ENCODE measurements around the gene FLVCR1.

The FLVCR1 gene

GRCh38 chr1:212916481-212917133 lies 58.5 kb downstream of the FLVCR1 start:
- peak; percentile 4 for DNase-seq

GRCh38 chr1:212917134-212917485 lies 59.0 kb downstream of the FLVCR1 start:
- DNase-seq: no peak

- no peak for DNase-seq
These were observed 59.8 kb downstream of the FLVCR1 start for GRCh38 chr1:212917858-212918257.

GRCh38 chr1:212918824-212919223 lies 60.7 kb downstream of the FLVCR1 start:
- no peak for DNase-seq

- no peak for DNase-seq
These were observed 62.2 kb downstream of the FLVCR1 start for GRCh38 chr1:212920246-212920645.

- peak; percentile 10 for DNase-seq
These were observed 62.8 kb downstream of the FLVCR1 start for GRCh38 chr1:212920896-212921295.

GRCh38 chr1:212922016-212922415 lies 63.9 kb downstream of the FLVCR1 start:
- DNase-seq: no peak

- DNase-seq: no peak
These were observed 68.3 kb downstream of the FLVCR1 start for GRCh38 chr1:212926372-212926771.

GRCh38 chr1:212928323-212929291 lies 70.5 kb downstream of the FLVCR1 start:
- no peak for DNase-seq

- DNase-seq: no peak
These were observed 73.1 kb downstream of the FLVCR1 start for GRCh38 chr1:212930986-212931678.

GRCh38 chr1:212933815-212934471 lies 75.9 kb downstream of the FLVCR1 start:
- no peak for DNase-seq

- DNase-seq: no peak
These were observed 77.4 kb downstream of the FLVCR1 start for GRCh38 chr1:212935387-212935981.

- no peak for DNase-seq
These were observed 79.0 kb downstream of the FLVCR1 start for GRCh38 chr1:212937034-212937433.

- no peak for DNase-seq
These were observed 80.8 kb downstream of the FLVCR1 start for GRCh38 chr1:212938846-212939245.

GRCh38 chr1:212941452-212941851 lies 83.4 kb downstream of the FLVCR1 start:
- no peak for DNase-seq

GRCh38 chr1:212942679-212943392 lies 84.8 kb downstream of the FLVCR1 start:
- DNase-seq: no peak

- DNase-seq: no peak
These were observed 85.3 kb downstream of the FLVCR1 start for GRCh38 chr1:212943393-212943710.

- DNase-seq: no peak
These were observed 86.3 kb downstream of the FLVCR1 start for GRCh38 chr1:212944229-212944901.

- DNase-seq: no peak
These were observed 87.0 kb downstream of the FLVCR1 start for GRCh38 chr1:212945056-212945455.

GRCh38 chr1:212945463-212946160 lies 87.5 kb downstream of the FLVCR1 start:
- DNase-seq: no peak

GRCh38 chr1:212946872-212947271 lies 88.8 kb downstream of the FLVCR1 start:
- DNase-seq: no peak
